Mesendoderm (in vitro differentiated cells): Measurements from ENCODE around the gene PLA2G2A. TPM values are rescaled to one million over a fixed set of nuclear protein-coding genes. Genes with fewer than 3 reads are reported as not detected.

Experiments
- DNase-seq: peaks from one replicate; pipeline ENCODE4 v3.0.0; 2013
- H2AK5ac ChIP-seq: 2 replicates; pipeline ENCODE4 v1.6.1; 2013; ENCODE audit warnings: low read length, inconsistent platforms
- H2BK120ac ChIP-seq: 2 replicates; pipeline ENCODE4 v1.6.1; 2013; ENCODE audit warnings: low read depth, mild to moderate bottlenecking, low read length, moderate library complexity, mixed read lengths
- H2BK15ac ChIP-seq: replicated peaks from 2 replicates; pipeline ENCODE4 v1.6.1; 2013; ENCODE audit warnings: low read depth, mild to moderate bottlenecking, moderate library complexity
- H2BK5ac ChIP-seq: 2 replicates; pipeline ENCODE4 v1.6.1; 2013; ENCODE audit warnings: low read length, inconsistent platforms
- H3K18ac ChIP-seq: 2 replicates; pipeline ENCODE4 v1.6.1; 2013; ENCODE audit warnings: mild to moderate bottlenecking, low read length, mixed read lengths
- H3K23ac ChIP-seq: one replicate; pipeline ENCODE4 v1.6.1; 2013; ENCODE audit warnings: low read length
- H3K27ac ChIP-seq: 2 replicates; pipeline ENCODE4 v1.5.1; 2013; ENCODE audit warnings: low read depth, mild to moderate bottlenecking, inconsistent platforms, low read length, moderate library complexity
- H3K27me3 ChIP-seq: 2 replicates; pipeline ENCODE4 v1.6.1; 2013; ENCODE audit warnings: low read length, control low read depth, mild to moderate bottlenecking, inconsistent platforms; ENCODE audit not compliant: insufficient read depth, poor library complexity
- H3K36me3 ChIP-seq: 2 replicates; pipeline ENCODE4 v1.6.1; 2013; ENCODE audit warnings: low read length, inconsistent platforms; ENCODE audit not compliant: control insufficient read depth, insufficient read depth
- H3K4ac ChIP-seq: one replicate; pipeline ENCODE4 v1.6.1; 2013; ENCODE audit warnings: low read depth, mild to moderate bottlenecking, low read length, moderate library complexity
- H3K4me1 ChIP-seq: 2 replicates; pipeline ENCODE4 v1.6.1; 2013; ENCODE audit warnings: low read depth, low read length, inconsistent platforms; ENCODE audit not compliant: control insufficient read depth
- H3K4me2 ChIP-seq: 2 replicates; pipeline ENCODE4 v1.6.1; 2013; ENCODE audit warnings: low read length
- H3K4me3 ChIP-seq: 2 replicates; pipeline ENCODE4 v1.5.1; 2013; ENCODE audit warnings: mild to moderate bottlenecking, low read length
- H3K56ac ChIP-seq: one replicate; pipeline ENCODE4 v1.6.1; 2013; ENCODE audit warnings: low read length
- H3K79me1 ChIP-seq: 2 replicates; pipeline ENCODE4 v1.6.1; 2013; ENCODE audit warnings: low read length, inconsistent platforms
- H3K79me2 ChIP-seq: 2 replicates; pipeline ENCODE4 v1.6.1; 2013; ENCODE audit warnings: mild to moderate bottlenecking, low read length; ENCODE audit not compliant: control insufficient read depth, insufficient read depth
- H3K9ac ChIP-seq: 2 replicates; pipeline ENCODE4 v1.6.1; 2013; ENCODE audit warnings: low read length, inconsistent platforms
- H4K5ac ChIP-seq: one replicate; pipeline ENCODE4 v1.6.1; 2013; ENCODE audit warnings: low read length
- H4K8ac ChIP-seq: one replicate; pipeline ENCODE4 v1.6.1; 2013; ENCODE audit warnings: low read depth, mild to moderate bottlenecking, control low read depth, low read length, moderate library complexity
- WGBS: extraction: QIAGEN DNeasy Blood & Tissue Kit; methylation state at CpG from one replicate; pipeline ENCODE4 v1.1.7; 2013; ENCODE audit warnings: low lambda C conversion rate, missing lambda C conversion rate; ENCODE audit not compliant: insufficient coverage; ENCODE audit errors: extremely low coverage; 5-methylcytosine and 5-hydroxymethylcytosine counted together
- polyA plus RNA-seq, 2 experiments: library from polyadenylated mRNA; stranded (reverse); fragments of 200-250 nt; gene quantifications; one replicate each; pipeline ENCODE4 v1.2.3, GENCODE V29; 2013

PLA2G2A gene
- polyA plus RNA-seq (2013, experiment 1 of 2), result 2.5 TPM
- polyA plus RNA-seq (2013, experiment 2 of 2), result 2.3 TPM

DNA sequence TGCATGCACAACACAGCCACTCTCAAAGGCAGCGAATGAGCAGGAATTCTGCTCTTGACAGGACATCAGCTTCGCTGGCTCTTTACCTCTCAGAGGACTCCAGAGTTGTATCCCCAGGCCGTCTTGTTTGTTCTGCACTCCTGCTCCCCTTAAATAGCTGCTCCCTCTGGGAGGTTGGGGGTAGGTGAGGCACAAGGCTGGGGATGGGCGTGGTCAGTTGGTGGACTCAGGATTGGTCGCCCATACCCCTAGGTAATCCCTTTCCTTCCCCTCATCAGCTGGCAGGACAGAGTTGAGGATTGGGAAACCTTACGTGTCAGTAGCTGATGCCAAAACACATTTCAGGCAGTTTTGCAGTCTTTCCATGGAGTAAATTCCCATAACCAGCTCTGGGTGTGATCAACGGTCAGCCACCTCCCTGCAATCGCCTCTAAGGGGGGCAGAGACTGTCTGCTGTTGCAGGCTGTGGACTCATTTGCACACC lies at the start of gene PLA2G2A:
PLA2G2A (minus strand) TSS at position 125 of the 484 bp plus-strand sequence. CDS start 845 bp downstream, outside the sequence.
- no peak for DNase-seq
- Histone ChIP-seq H3K27ac (no peak within 1 kb of the TSS), H2BK5ac (no peak within 1 kb of the TSS), H3K79me2 (no peaks in the 10 kb centered on the region), H3K23ac (no peak within 1 kb of the TSS), H3K4me1 (no peaks in the 10 kb centered on the region), H3K18ac (no peak within 1 kb of the TSS), H3K9ac (no peak within 1 kb of the TSS), H3K56ac (no peak within 1 kb of the TSS), H4K8ac (no peak within 1 kb of the TSS), H3K27me3 (no peaks in the 10 kb centered on the region), H3K36me3 (no peaks in the 10 kb centered on the region), H3K4ac (no peak within 1 kb of the TSS), H2AK5ac (no peak within 1 kb of the TSS), H2BK120ac (no peak within 1 kb of the TSS), H4K5ac (no peak within 1 kb of the TSS), H3K4me2 (no peak within 1 kb of the TSS), H3K79me1 (no peaks in the 10 kb centered on the region), H2BK15ac (no peak within 1 kb of the TSS), H3K4me3 (no peak within 1 kb of the TSS)
- WGBS, result no CpG with 5 or more reads among the region's 8 CpGs

GRCh38 chr1:20028726-20029125 lies 49.3 kb upstream of the PLA2G2A start:
- H3K79me1 ChIP-seq, result no peaks in the 10 kb centered on the region
- no peak overlapping the region for H3K27ac ChIP-seq
- no peak overlapping the region for H3K56ac ChIP-seq
- no peaks in the 10 kb centered on the region for H3K4me1 ChIP-seq
- H3K4ac ChIP-seq, result no peak overlapping the region
- H2BK120ac ChIP-seq, result no peak overlapping the region
- no peaks in the 10 kb centered on the region for H3K79me2 ChIP-seq
- no peak overlapping the region for H3K4me2 ChIP-seq
- no peak overlapping the region for H3K18ac ChIP-seq
- no peak overlapping the region for H2BK15ac ChIP-seq
- H3K27me3 ChIP-seq, result no peaks in the 10 kb centered on the region
- H4K8ac ChIP-seq, result no peak overlapping the region
- H3K4me3 ChIP-seq, result no peak overlapping the region
- no peak overlapping the region for H3K9ac ChIP-seq
- no peak overlapping the region for H4K5ac ChIP-seq
- WGBS, result no CpG with 5 or more reads among the region's 5 CpGs
- H2BK5ac ChIP-seq, result no peak overlapping the region
- DNase-seq, result no peak
- no peak overlapping the region for H2AK5ac ChIP-seq
- no peak overlapping the region for H3K23ac ChIP-seq
- H3K36me3 ChIP-seq, result no peaks in the 10 kb centered on the region

- no peaks in the 10 kb centered on the region for H3K27me3 ChIP-seq
- no peak overlapping the region for H2BK5ac ChIP-seq
- H3K79me2 ChIP-seq, result no peaks in the 10 kb centered on the region
Measured at GRCh38 chr1:20028125-20028524, 48.7 kb upstream of the PLA2G2A start.

GRCh38 chr1:20017741-20018140 lies 38.3 kb upstream of the PLA2G2A start:
- H2BK15ac ChIP-seq, result no peak overlapping the region
- H3K27me3 ChIP-seq, result no peaks in the 10 kb centered on the region
- no peak overlapping the region for H2BK5ac ChIP-seq
- H3K4me3 ChIP-seq, result no peak overlapping the region
- no peak overlapping the region for H4K5ac ChIP-seq
- H3K9ac ChIP-seq, result no peak overlapping the region
- no peak overlapping the region for H2AK5ac ChIP-seq
- no peaks in the 10 kb centered on the region for H3K79me1 ChIP-seq
- no peaks in the 10 kb centered on the region for H3K36me3 ChIP-seq
- H4K8ac ChIP-seq, result no peak overlapping the region
- H3K23ac ChIP-seq, result no peak overlapping the region
- no peak overlapping the region for H3K18ac ChIP-seq
- no peak overlapping the region for H2BK120ac ChIP-seq
- no peaks in the 10 kb centered on the region for H3K79me2 ChIP-seq
- no peak overlapping the region for H3K4me2 ChIP-seq
- WGBS, result 100% methylated on average over 1 of the region's 1 CpG
- H3K27ac ChIP-seq, result no peak overlapping the region
- no peak overlapping the region for H3K56ac ChIP-seq
- H3K4ac ChIP-seq, result no peak overlapping the region
- DNase-seq, result no peak
- H3K4me1 ChIP-seq, result no peaks in the 10 kb centered on the region

More at GRCh38 chr1:20028125-20028524, 48.7 kb upstream of the PLA2G2A start:
- Histone ChIP-seq H2BK15ac (no peak overlapping the region), H3K4me2 (no peak overlapping the region), H3K27ac (no peak overlapping the region), H3K4me3 (no peak overlapping the region), H3K4ac (no peak overlapping the region), H3K23ac (no peak overlapping the region), H2BK120ac (no peak overlapping the region), H3K79me1 (no peaks in the 10 kb centered on the region), H3K9ac (no peak overlapping the region), H4K8ac (no peak overlapping the region), H2AK5ac (no peak overlapping the region), H4K5ac (no peak overlapping the region), H3K4me1 (no peaks in the 10 kb centered on the region), H3K36me3 (no peaks in the 10 kb centered on the region), H3K18ac (no peak overlapping the region), H3K56ac (no peak overlapping the region)
- no CpG with 5 or more reads among the region's 5 CpGs for WGBS
- DNase-seq, result no peak

DNA sequence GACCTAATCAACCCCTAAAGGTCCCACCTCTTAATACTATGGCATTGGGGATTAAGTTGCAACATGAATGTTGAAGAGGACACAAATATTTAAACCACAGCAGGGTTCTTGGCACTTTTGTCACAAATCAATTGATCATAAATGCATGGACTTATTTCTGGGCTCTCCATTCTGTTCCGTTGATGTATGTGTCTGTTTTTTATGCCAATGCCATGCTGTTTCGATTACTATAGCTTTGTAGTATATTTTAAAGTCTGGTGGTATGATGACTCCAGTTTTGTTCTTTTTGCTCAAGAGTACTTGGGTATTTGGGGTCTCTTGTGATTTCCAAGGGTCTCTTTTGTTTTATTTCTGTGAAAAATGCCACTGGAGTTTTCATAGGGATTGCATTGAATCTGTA lies 34.7 kb upstream of the PLA2G2A start:
- Histone ChIP-seq H3K4me2 (no peak overlapping the region), H3K4me1 (no peaks in the 10 kb centered on the region), H3K27ac (no peak overlapping the region), H3K9ac (no peak overlapping the region), H2BK5ac (no peak overlapping the region), H3K27me3 (no peaks in the 10 kb centered on the region), H3K4ac (no peak overlapping the region), H3K56ac (no peak overlapping the region), H3K79me1 (no peaks in the 10 kb centered on the region), H4K5ac (no peak overlapping the region), H2BK120ac (no peak overlapping the region), H3K18ac (no peak overlapping the region), H4K8ac (no peak overlapping the region), H3K23ac (no peak overlapping the region), H2BK15ac (no peak overlapping the region), H3K79me2 (no peaks in the 10 kb centered on the region), H3K36me3 (no peaks in the 10 kb centered on the region), H3K4me3 (no peak overlapping the region), H2AK5ac (no peak overlapping the region)
- no peak for DNase-seq
- WGBS, result no CpG with 5 or more reads among the region's 2 CpGs

DNA sequence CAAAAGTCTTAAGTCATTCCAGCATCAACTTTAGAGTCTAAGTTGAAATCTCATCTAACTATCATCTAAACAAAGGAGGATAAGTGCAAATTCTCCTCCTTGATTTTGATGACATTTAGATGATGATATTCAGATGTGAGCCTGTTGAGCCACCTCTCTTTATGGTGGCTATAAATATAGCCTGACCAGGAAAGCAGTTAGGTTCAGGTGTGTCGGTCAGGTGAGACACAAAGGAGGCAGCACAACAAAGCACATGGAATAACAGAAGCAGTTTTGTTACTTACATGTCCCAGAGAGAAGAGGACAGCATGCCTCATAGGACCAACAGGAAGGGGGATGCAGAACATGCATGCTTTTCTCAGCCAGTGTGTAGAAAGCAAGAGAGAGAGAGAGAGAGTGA lies 30.6 kb upstream of the PLA2G2A start:
- no peak overlapping the region for H2BK5ac ChIP-seq
- no peaks in the 10 kb centered on the region for H3K79me2 ChIP-seq
- H3K56ac ChIP-seq, result no peak overlapping the region
- H3K23ac ChIP-seq, result no peak overlapping the region
- no peak overlapping the region for H3K9ac ChIP-seq
- no peak overlapping the region for H3K4me2 ChIP-seq
- no peaks in the 10 kb centered on the region for H3K27me3 ChIP-seq
- no peaks in the 10 kb centered on the region for H3K4me1 ChIP-seq
- DNase-seq, result no peak
- H3K36me3 ChIP-seq, result no peaks in the 10 kb centered on the region
- H3K4me3 ChIP-seq, result no peak overlapping the region
- no peak overlapping the region for H3K27ac ChIP-seq
- no peak overlapping the region for H4K5ac ChIP-seq
- H2AK5ac ChIP-seq, result no peak overlapping the region
- no peak overlapping the region for H3K18ac ChIP-seq
- H3K79me1 ChIP-seq, result no peaks in the 10 kb centered on the region
- H2BK120ac ChIP-seq, result no peak overlapping the region
- H3K4ac ChIP-seq, result no peak overlapping the region
- WGBS, result no CpG with 5 or more reads among the region's 1 CpG
- no peak overlapping the region for H4K8ac ChIP-seq
- no peak overlapping the region for H2BK15ac ChIP-seq
